Liver (tissue), 9 donors: ENCODE results near the gene FADS1. TPM values are rescaled to one million over a fixed set of nuclear protein-coding genes. Genes with fewer than 3 reads are reported as not detected.

Experiments
- DNase-seq: peaks from one replicate; pipeline ENCODE4 v3.0.0-alpha.2; 2017; ENCODE audit warnings: low spot score
- H3K27ac ChIP-seq, 2 donors: one replicate each; pipeline ENCODE4 v1.7.0; 2013; ENCODE audit warnings: inconsistent platforms in 2 of 2, low read length in 2 of 2, control low read depth in 1 of 2, low read depth in 1 of 2, mild to moderate bottlenecking in 1 of 2
- H3K27me3 ChIP-seq, 4 donors: one replicate each; pipeline versions ENCODE4 v1.6.1 to v1.7.0; 2013; ENCODE audit warnings: low read length in 3 of 4, inconsistent platforms in 1 of 4, mild to moderate bottlenecking in 1 of 4, moderate library complexity in 1 of 4; ENCODE audit not compliant: control insufficient read depth in 4 of 4, insufficient read depth in 4 of 4
- H3K36me3 ChIP-seq, 4 donors: one replicate each; pipeline versions ENCODE4 v1.6.1 to v1.7.0; 2013; ENCODE audit warnings: low read length in 3 of 4, mild to moderate bottlenecking in 3 of 4, low read depth in 1 of 4, moderate library complexity in 1 of 4; ENCODE audit not compliant: control insufficient read depth in 4 of 4, insufficient read depth in 3 of 4
- H3K4me1 ChIP-seq, 4 donors: one replicate each; pipeline versions ENCODE4 v1.6.1 to v1.7.0; 2013; ENCODE audit warnings: low read length in 3 of 4, mild to moderate bottlenecking in 3 of 4, moderate library complexity in 1 of 4; ENCODE audit not compliant: control insufficient read depth in 4 of 4, insufficient read depth in 4 of 4
- H3K4me3 ChIP-seq, 3 donors: one replicate each; pipeline versions ENCODE4 v1.6.1 to v1.7.0; 2013; ENCODE audit warnings: low read length in 3 of 3, control low read depth in 1 of 3, low read depth in 1 of 3, mild to moderate bottlenecking in 1 of 3
- H3K9ac ChIP-seq, 2 donors: one replicate each; pipeline ENCODE4 v1.7.0; 2013; ENCODE audit warnings: low read length in 2 of 2, mild to moderate bottlenecking in 2 of 2, moderate library complexity in 2 of 2, control low read depth in 1 of 2, low read depth in 1 of 2
- H3K9me3 ChIP-seq, 4 donors: one replicate each; pipeline versions ENCODE4 v1.6.1 to v1.7.0; 2013; ENCODE audit warnings: low read length in 3 of 4; ENCODE audit not compliant: control insufficient read depth in 4 of 4
- ATF3 ChIP-seq: IDR thresholded peaks from 2 replicates; pipeline ENCODE4 v1.6.1; 2016; ENCODE audit warnings: antibody characterized with exemption
- CTCF ChIP-seq: fragments of 150-350 bp; IDR thresholded peaks from 2 replicates; pipeline ENCODE4 v1.5.1; 2017; ENCODE audit warnings: improper control_type of control experiment, low read depth, low read length; ENCODE audit not compliant: missing input control
- FOXA1 ChIP-seq: IDR thresholded peaks from 2 replicates; pipeline ENCODE4 v1.6.1; 2016; ENCODE audit warnings: antibody characterized with exemption
- FOXA2 ChIP-seq: IDR thresholded peaks from 2 replicates; pipeline ENCODE4 v1.6.1; 2016; ENCODE audit warnings: antibody characterized with exemption
- GABPA ChIP-seq, 2 donors: IDR thresholded peaks in 1 of 2; conservative IDR thresholded peaks in 1 of 2; 2 replicates each; pipeline ENCODE4 v1.6.1; 2016; ENCODE audit warnings: antibody characterized with exemption in 2 of 2, mild to moderate bottlenecking in 1 of 2, moderate library complexity in 1 of 2
- HNF4A ChIP-seq, 2 donors: conservative IDR thresholded peaks; 2 replicates each; pipeline ENCODE4 v1.6.1; 2016; ENCODE audit warnings: antibody characterized with exemption in 2 of 2, mild to moderate bottlenecking in 2 of 2
- HNF4G ChIP-seq: IDR thresholded peaks from 2 replicates; pipeline ENCODE4 v1.6.1; 2016; ENCODE audit warnings: antibody characterized with exemption
- JUND ChIP-seq, 2 donors: IDR thresholded peaks; 2 replicates each; pipeline ENCODE4 v1.6.1; 2016; ENCODE audit warnings: antibody characterized with exemption in 2 of 2
- MAX ChIP-seq: IDR thresholded peaks from 2 replicates; pipeline ENCODE4 v1.6.1; 2016; ENCODE audit warnings: antibody characterized with exemption
- NR2F2 ChIP-seq: IDR thresholded peaks from 2 replicates; pipeline ENCODE4 v1.6.1; 2016; ENCODE audit warnings: antibody characterized with exemption
- RAD21 ChIP-seq, 2 donors: IDR thresholded peaks; 2 replicates each; pipeline ENCODE4 v1.6.1; 2016; ENCODE audit warnings: antibody characterized with exemption in 2 of 2, mild to moderate bottlenecking in 2 of 2
- REST ChIP-seq: IDR thresholded peaks from 2 replicates; pipeline ENCODE4 v1.6.1; 2016; ENCODE audit warnings: antibody characterized with exemption, mild to moderate bottlenecking
- RXRA ChIP-seq, 2 donors: IDR thresholded peaks; 2 replicates each; pipeline ENCODE4 v1.6.1; 2017 to 2018; ENCODE audit warnings: antibody characterized with exemption in 2 of 2, mild to moderate bottlenecking in 1 of 2
- SP1 ChIP-seq: IDR thresholded peaks from 2 replicates; pipeline ENCODE4 v1.6.1; 2018; ENCODE audit warnings: antibody characterized with exemption, mild to moderate bottlenecking
- TAF1 ChIP-seq: conservative IDR thresholded peaks from 2 replicates; pipeline ENCODE4 v1.6.1; 2016; ENCODE audit warnings: antibody characterized with exemption, mild to moderate bottlenecking
- YY1 ChIP-seq: IDR thresholded peaks from 2 replicates; pipeline ENCODE4 v1.6.1; 2016; ENCODE audit warnings: antibody characterized with exemption, mild to moderate bottlenecking
- ZBTB33 ChIP-seq: IDR thresholded peaks from 2 replicates; pipeline ENCODE4 v1.6.1; 2016; ENCODE audit warnings: antibody characterized with exemption
- WGBS: extraction: QIAGEN DNeasy Blood & Tissue Kit; methylation state at CpG from one replicate; pipeline ENCODE4 v1.1.7; 2013; 5-methylcytosine and 5-hydroxymethylcytosine counted together
- polyA plus RNA-seq, 2 donors: library from polyadenylated mRNA; stranded (reverse) in 1 of 2; unstranded in 1 of 2; fragments of 200-250 nt in 1 of 2; fragments of >200 nt in 1 of 2; fragmentation: Nextera tagmentation in 1 of 2; extraction: Ambion mirVana in 1 of 2; gene quantifications; one replicate each; pipeline versions ENCODE4 v1.2.1 to v1.2.3, GENCODE V29; 2013 to 2015
- total RNA-seq, 2 donors: library from RNA; depleted of rRNA; stranded (reverse); fragments of >200 nt; gene quantifications; one replicate each; pipeline ENCODE4 v1.2.3, GENCODE V29; 2014
- donor health status: healthy.
- donor health status: healthy.
- donor health status: healthy.
- donor health status: healthy.
- donor health status: healthy.

Gene FADS1
- total and polyA plus RNA-seq, 4 donors = 16.8 to 137 (median 58.7) TPM

- WGBS = 92% methylated on average over 14 of the region's 14 CpGs
- H3K4me1 ChIP-seq = no peaks in the 10 kb centered on the region
- no peak overlapping the region for H3K4me3 ChIP-seq
- DNase-seq = no peak
- H3K9me3 ChIP-seq = no peaks in the 10 kb centered on the region
- H3K27me3 ChIP-seq = no peaks in the 10 kb centered on the region
- H3K27ac ChIP-seq = no peak overlapping the region
- H3K9ac ChIP-seq = no peak overlapping the region
- H3K36me3 ChIP-seq = peaks cover 0 to 31% (median 14%) of the 10 kb centered on the region in 4 donors
- TF ChIP-seq HNF4G (no peak), FOXA2 (no peak), JUND (IDR thresholded peaks at IDR 0.05) (no peak), RAD21 (IDR thresholded peaks at IDR 0.05) (no peak), TAF1 (no peak)
Measured at GRCh38 chr11:61854966-61855714, 38.3 kb upstream of the FADS1 start.

- TF ChIP-seq CTCF (no peak), NR2F2 (no peak), ATF3 (no peak), RAD21 (IDR thresholded peaks at IDR 0.05) (no peak), HNF4A (conservative IDR thresholded peaks at IDR 0.05) (no peak), GABPA (IDR thresholded peaks at IDR 0.05 in 1 of 2, conservative IDR thresholded peaks at IDR 0.05 in 1 of 2) (no peak), MAX (no peak), REST (no peak), JUND (IDR thresholded peaks at IDR 0.05) (no peak), FOXA2 (no peak), YY1 (no peak), ZBTB33 (no peak), SP1 (no peak), RXRA (IDR thresholded peaks at IDR 0.05) (no peak), TAF1 (no peak), FOXA1 (no peak)
- Histone ChIP-seq H3K9me3 (no peaks in the 10 kb centered on the region), H3K4me3 (no peak overlapping the region), H3K36me3 (peaks cover 0 to 32% (median 17%) of the 10 kb centered on the region in 4 donors), H3K27ac (no peak overlapping the region), H3K9ac (no peak overlapping the region), H3K4me1 (no peaks in the 10 kb centered on the region), H3K27me3 (no peaks in the 10 kb centered on the region)
- 95% methylated on average over 17 of the region's 17 CpGs for WGBS
- no peak for DNase-seq
Measured at GRCh38 chr11:61854206-61854895, 37.5 kb upstream of the FADS1 start.
